ENCODE measurements around the gene SCAI.

GRCh38 chr9:125177888-125178287 is 34.6 kb upstream of the SCAI start:
- TF ChIP-seq CTCF (conservative IDR thresholded peaks at IDR 0.05; ENCODE audit: low read length) (no peak), EZH2phosphoT487 (IDR thresholded peaks at IDR 0.05; ENCODE audit: borderline replicate concordance, low read depth, low read length) (no peak)

Measured in OCI-LY7 (cell line).